ENCODE data around the gene FZD7. TPM values are rescaled to one million over a fixed set of nuclear protein-coding genes. Genes with fewer than 3 reads are reported as not detected.
A peak's percentile ranks its signal among the peaks of the same experiment; 100 is the strongest.

Gene FZD7
- total RNA-seq, 1 donor from 2014 or later, result 35.2 TPM

DNA sequence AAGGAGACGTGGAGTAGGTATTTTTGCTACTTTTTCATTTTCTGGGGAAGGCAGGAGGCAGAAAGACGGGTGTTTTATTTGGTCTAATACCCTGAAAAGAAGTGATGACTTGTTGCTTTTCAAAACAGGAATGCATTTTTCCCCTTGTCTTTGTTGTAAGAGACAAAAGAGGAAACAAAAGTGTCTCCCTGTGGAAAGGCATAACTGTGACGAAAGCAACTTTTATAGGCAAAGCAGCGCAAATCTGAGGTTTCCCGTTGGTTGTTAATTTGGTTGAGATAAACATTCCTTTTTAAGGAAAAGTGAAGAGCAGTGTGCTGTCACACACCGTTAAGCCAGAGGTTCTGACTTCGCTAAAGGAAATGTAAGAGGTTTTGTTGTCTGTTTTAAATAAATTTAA, 3.4 kb downstream of the FZD7 start:
- peaks cover 70% of the 10 kb centered on the region for H3K27me3 ChIP-seq (ENCODE audit: low read depth)
- no peak for TF ChIP-seq CTCF (IDR thresholded peaks at IDR 0.05; ENCODE audit: borderline replicate concordance)
- H3K4me3 ChIP-seq, result peak overlapping the region; percentile 87
- intact Hi-C loops (cut with micrococcal nuclease), result no loop called here
- peaks cover 70% of the 10 kb centered on the region for H3K4me1 ChIP-seq
- H3K9me3 ChIP-seq (replicated peaks), result no peaks in the 10 kb centered on the region
- no peaks in the 10 kb centered on the region for H3K36me3 ChIP-seq
- peak overlapping the region; percentile 75 for H3K27ac ChIP-seq (replicated peaks)
- DNase-seq, result no peak

GRCh38 chr2:202038471-202039277, 5.0 kb downstream of the FZD7 start:
- Histone ChIP-seq H3K4me3 (peak overlapping the region; percentile 87), H3K27me3 (ENCODE audit: low read depth) (peaks cover 65% of the 10 kb centered on the region), H3K27ac (replicated peaks) (peak overlapping the region; percentile 75), H3K4me1 (peaks cover 58% of the 10 kb centered on the region), H3K9me3 (replicated peaks) (no peaks in the 10 kb centered on the region), H3K36me3 (no peaks in the 10 kb centered on the region)
- peak; percentile 25 for DNase-seq
- intact Hi-C loops (cut with micrococcal nuclease), result no loop called here
- no peak for TF ChIP-seq CTCF (IDR thresholded peaks at IDR 0.05; ENCODE audit: borderline replicate concordance)

GRCh38 chr2:202039278-202040078, 5.8 kb downstream of the FZD7 start:
- Histone ChIP-seq H3K27me3 (ENCODE audit: low read depth) (peaks cover 60% of the 10 kb centered on the region), H3K9me3 (replicated peaks) (no peaks in the 10 kb centered on the region), H3K36me3 (no peaks in the 10 kb centered on the region), H3K4me1 (peaks cover 51% of the 10 kb centered on the region), H3K4me3 (peak overlapping the region; percentile 87), H3K27ac (replicated peaks) (peak overlapping the region; percentile 75)
- no peak for TF ChIP-seq CTCF (IDR thresholded peaks at IDR 0.05; ENCODE audit: borderline replicate concordance)
- DNase-seq, result no peak
- intact Hi-C loops (cut with micrococcal nuclease), result no loop called here

GRCh38 chr2:202040079-202040844, 6.6 kb downstream of the FZD7 start:
- no peak for TF ChIP-seq CTCF (IDR thresholded peaks at IDR 0.05; ENCODE audit: borderline replicate concordance)
- H3K27ac ChIP-seq (replicated peaks), result no peak overlapping the region
- peak overlapping the region; percentile 87 for H3K4me3 ChIP-seq
- no peaks in the 10 kb centered on the region for H3K36me3 ChIP-seq
- intact Hi-C loops (cut with micrococcal nuclease), result no loop called here
- H3K4me1 ChIP-seq, result peaks cover 43% of the 10 kb centered on the region
- peaks cover 52% of the 10 kb centered on the region for H3K27me3 ChIP-seq (ENCODE audit: low read depth)
- H3K9me3 ChIP-seq (replicated peaks), result no peaks in the 10 kb centered on the region
- no peak for DNase-seq

DNA sequence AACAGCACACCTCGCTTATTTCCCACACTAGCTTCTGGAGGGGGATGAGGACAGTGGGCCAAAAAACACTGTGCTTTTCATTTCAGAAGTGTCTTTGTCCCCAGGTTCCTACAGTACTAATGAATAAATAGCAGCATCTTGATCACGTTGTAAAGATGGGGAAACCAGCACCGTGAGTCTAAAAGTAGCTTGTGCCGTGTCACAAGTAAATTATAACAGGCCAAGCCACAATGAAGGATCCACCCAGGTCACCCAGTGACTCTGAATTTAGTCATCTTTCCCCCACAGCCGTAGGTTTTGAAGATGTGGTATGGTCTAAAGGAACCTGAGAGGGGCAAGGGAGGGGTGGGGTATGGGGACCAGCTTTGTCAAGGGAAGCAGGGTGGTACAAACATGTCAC, 8.8 kb downstream of the FZD7 start:
- H3K4me1 ChIP-seq, result peaks cover 29% of the 10 kb centered on the region
- H3K9me3 ChIP-seq (replicated peaks), result no peaks in the 10 kb centered on the region
- H3K27ac ChIP-seq (replicated peaks), result no peak overlapping the region
- no peak for DNase-seq
- H3K27me3 ChIP-seq (ENCODE audit: low read depth), result peaks cover 30% of the 10 kb centered on the region
- TF ChIP-seq CTCF (IDR thresholded peaks at IDR 0.05; ENCODE audit: borderline replicate concordance), result no peak
- H3K36me3 ChIP-seq, result no peaks in the 10 kb centered on the region
- no peak overlapping the region for H3K4me3 ChIP-seq
- intact Hi-C loops (cut with micrococcal nuclease), result no loop called here
